Fibroblast of mammary gland (primary cell): ENCODE data around the gene USP48.

Experiments used
- DNase-seq: peaks from one replicate; pipeline ENCODE4 v3.0.0-alpha.2; 2010; ENCODE audit warnings: low read depth
- H3K4me3 ChIP-seq: 2 replicates; pipeline ENCODE4 v1.5.1; 2011; ENCODE audit warnings: low read depth, mild to moderate bottlenecking, low read length, moderate library complexity; ENCODE audit not compliant: control insufficient read depth
- TF ChIP-seq, protein P1 (sequence below): conservative IDR thresholded peaks from 2 replicates; pipeline ENCODE4 v1.5.1; 2011; ENCODE audit warnings: low read depth, low read length, inconsistent platforms; ENCODE audit not compliant: control insufficient read depth, insufficient read depth

Gene USP48

GRCh38 chr1:21668951-21669257 lies 114.0 kb downstream of the USP48 start:
- no peak overlapping the region for H3K4me3 ChIP-seq
- TF ChIP-seq, protein P1, sequence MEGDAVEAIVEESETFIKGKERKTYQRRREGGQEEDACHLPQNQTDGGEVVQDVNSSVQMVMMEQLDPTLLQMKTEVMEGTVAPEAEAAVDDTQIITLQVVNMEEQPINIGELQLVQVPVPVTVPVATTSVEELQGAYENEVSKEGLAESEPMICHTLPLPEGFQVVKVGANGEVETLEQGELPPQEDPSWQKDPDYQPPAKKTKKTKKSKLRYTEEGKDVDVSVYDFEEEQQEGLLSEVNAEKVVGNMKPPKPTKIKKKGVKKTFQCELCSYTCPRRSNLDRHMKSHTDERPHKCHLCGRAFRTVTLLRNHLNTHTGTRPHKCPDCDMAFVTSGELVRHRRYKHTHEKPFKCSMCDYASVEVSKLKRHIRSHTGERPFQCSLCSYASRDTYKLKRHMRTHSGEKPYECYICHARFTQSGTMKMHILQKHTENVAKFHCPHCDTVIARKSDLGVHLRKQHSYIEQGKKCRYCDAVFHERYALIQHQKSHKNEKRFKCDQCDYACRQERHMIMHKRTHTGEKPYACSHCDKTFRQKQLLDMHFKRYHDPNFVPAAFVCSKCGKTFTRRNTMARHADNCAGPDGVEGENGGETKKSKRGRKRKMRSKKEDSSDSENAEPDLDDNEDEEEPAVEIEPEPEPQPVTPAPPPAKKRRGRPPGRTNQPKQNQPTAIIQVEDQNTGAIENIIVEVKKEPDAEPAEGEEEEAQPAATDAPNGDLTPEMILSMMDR, result no peak
- no peak for DNase-seq

DNA sequence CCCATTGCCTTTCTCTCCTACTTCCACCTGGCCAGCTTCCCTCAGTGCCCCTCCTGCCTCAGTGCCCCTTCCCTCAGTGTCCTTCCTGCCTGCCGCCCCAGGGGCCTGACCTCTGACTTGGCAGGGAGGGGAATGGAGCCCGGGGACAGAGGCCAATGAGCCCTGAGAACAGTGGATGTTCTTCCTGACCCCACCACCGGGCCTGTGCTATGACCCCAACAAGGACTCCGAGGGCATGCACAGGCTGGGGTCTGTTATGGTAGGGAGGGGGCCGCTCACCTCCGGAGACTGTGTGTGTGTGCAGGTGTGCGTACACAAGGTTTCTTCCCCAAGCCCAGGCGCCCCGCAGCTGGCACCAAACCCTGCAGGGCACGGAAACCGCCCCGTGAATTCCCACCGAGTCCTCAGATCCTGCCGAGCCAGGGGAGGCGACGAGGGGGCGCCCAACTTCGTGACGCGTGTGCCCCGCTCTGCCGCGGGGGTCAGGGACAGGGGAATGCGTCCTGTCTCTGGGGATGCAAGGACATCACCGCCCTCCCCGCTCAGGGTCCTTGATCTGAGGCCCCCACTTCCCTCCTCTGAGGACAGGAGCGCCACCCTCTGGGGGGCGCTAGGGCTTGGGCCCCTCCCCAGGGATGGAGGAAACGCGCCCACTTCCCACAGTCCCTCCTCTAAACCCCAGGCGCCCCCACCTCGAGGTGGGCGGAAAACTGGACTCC lies 114.6 kb downstream of the USP48 start:
- DNase-seq, result no peak
- H3K4me3 ChIP-seq, result no peak overlapping the region
- TF ChIP-seq, protein P1, result no peak

- no peak for DNase-seq
- no peak overlapping the region for H3K4me3 ChIP-seq
- TF ChIP-seq, protein P1, result no peak
Observed at GRCh38 chr1:21667348-21668231, 115.4 kb downstream of the USP48 start.

- TF ChIP-seq, protein P1, result no peak
- DNase-seq, result peak; percentile 18
- H3K4me3 ChIP-seq, result no peak overlapping the region
Observed at GRCh38 chr1:21666576-21667320, 116.2 kb downstream of the USP48 start.

- peak; percentile 26 for DNase-seq
- H3K4me3 ChIP-seq, result no peak overlapping the region
- TF ChIP-seq, protein P1, result no peak
Observed at GRCh38 chr1:21665711-21666575, 117.0 kb downstream of the USP48 start.
